HG02840 (cell line): ENCODE results near the gene EFCAB5.
"Not testable (repeated sequence)": the region's sequence is repeated elsewhere in the genome, so short reads cannot be mapped to it uniquely, and the experiment has no call there.

Source experiments
- ATAC-seq: cut with Tn5 transposase; IDR thresholded peaks from one replicate; pipeline ENCODE4 v1.9.1; 2021; ENCODE audit warnings: mild to moderate bottlenecking, moderate library complexity, moderate number of reproducible peaks; ENCODE audit not compliant: unreplicated experiment, low FRiP score

EFCAB5 gene

GRCh38 chr17:30091121-30091670, 149.8 kb downstream of the EFCAB5 start:
- ATAC-seq = no peak

DNA sequence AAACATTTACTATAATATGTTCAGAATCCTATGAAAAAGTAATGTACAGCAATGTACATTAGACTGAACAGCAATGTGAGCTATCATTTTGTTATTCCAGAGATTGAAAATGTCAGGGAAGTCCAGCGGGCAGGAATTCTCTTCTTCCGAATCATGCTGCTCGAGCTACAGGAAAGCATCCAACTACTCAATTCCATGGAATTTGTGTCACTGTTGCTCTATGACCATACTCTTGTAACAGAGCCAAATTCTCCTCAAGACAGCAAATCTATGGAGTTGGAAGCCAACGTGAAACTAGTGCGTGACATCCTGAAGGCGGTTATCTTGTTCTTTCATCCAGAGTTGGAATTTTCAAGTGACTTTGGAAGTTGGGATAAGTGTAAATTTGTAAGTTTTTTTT, 150.3 kb downstream of the EFCAB5 start:
- no peak for ATAC-seq

DNA sequence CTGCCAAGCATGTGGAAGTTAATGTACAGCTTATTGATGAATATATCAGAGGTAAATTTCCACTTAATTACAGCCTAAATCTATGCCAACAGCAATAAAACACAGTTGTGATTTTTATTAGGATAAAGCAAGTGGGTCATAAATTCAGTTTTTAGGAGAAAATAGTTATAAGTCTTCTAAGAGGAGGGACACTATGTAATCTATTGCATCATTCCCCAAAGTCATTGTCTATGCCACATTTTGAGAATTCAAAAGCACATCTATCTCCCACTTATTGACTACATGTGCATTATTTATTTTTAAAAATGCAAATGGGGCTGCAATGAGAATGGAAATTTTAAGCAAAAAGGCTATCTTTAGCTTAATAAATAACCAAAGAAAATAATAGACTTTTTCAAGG, 151.5 kb downstream of the EFCAB5 start:
- ATAC-seq = no peak

DNA sequence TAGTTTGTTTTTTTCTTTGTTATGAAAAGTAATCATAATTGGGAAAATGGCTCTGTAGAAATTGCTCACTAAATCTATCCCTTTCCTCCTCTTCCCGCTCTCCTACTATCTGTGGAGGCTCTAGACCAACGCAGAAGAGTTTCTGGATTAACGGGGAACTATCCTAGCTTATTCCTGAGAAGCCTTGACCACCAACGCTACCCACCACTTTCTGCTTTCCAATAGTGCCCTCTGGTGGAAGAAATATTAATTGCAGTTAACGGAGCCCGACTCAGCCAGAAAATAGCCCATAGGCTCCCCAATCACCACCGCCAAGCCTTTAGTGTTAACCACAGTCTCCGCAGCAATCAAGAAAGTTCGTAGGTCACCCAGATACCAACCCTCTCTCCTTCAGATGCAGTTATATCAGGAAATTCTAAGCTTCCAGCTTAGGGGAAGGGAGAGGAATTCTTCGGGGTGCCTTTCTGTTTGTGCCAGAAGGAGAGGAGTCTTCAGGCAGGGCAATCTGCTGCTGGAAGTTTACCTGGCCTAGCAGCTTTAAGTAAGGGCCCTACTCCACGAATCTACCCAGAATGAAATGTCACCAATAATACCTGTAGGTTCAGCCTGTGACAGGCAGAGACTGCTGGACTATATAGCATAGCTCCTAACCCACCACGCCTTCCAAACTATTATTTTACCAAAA, 152.2 kb downstream of the EFCAB5 start:
- ATAC-seq = no peak

DNA sequence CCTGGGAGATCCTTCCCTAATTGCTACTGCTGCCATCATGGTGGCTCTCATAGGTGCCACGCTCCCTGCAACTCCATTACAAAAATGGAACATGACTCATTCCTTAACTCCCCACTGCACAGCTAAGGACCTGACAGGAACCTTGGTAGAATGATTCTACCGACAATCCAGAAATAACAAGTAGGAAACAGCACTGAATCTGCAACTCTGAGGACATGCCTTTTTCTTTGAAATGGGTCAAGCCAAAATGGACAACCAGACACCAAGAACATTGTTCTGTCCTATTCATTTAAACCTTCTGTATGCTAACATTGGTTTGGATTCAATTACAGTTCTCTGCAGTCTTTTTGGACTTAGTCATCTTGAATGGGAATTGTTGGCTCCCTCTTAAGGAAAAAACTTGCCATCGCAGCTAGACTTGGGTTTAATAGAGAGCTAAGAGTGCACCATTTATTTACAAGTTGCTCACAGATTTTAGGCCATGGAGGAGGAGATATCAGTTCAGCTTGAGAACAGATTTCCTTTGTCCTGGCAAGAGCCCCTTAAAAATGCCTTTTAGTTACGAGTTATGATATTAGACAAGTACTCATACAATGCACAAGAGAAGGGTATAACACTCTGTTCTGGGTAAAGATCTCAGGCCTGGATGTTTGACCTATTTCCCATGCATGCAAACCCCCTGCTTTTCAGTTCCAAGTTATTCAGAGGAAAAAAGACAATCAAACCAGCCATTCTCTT, 154.2 kb downstream of the EFCAB5 start:
- no peak for ATAC-seq

DNA sequence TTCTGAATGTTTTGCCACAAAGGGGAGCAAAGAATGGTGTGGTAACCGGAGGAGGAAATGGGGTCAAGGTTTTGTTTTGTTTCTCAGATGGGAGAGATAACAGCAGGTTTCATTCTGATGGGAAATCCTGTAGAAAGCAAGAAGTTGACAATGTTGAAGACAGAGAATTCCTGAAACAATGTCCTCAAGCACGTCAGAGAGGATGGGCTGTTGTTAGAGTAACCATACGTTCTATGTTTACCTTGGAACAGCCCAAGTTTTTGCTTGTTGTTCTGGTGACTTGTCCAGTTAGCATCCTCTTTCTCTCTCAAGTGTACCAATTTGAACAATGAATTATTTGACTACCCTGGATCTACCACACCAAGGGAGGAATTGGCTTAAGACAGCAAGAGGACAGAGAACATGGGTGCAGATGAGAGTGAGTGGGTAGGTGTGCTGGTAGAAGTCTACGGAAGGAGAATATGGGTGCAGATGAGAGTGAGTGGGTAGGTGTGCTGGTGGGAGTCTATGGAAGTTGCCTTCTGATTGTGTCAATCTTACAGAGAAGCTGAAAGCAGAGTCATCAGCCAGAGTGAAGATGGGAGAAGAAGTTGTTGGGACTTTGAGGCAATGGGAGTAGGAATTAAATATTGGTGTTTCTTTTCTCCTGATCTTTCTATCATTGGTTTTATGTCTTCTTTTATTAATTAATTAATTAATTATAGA, 160.4 kb downstream of the EFCAB5 start:
- no peak for ATAC-seq

DNA sequence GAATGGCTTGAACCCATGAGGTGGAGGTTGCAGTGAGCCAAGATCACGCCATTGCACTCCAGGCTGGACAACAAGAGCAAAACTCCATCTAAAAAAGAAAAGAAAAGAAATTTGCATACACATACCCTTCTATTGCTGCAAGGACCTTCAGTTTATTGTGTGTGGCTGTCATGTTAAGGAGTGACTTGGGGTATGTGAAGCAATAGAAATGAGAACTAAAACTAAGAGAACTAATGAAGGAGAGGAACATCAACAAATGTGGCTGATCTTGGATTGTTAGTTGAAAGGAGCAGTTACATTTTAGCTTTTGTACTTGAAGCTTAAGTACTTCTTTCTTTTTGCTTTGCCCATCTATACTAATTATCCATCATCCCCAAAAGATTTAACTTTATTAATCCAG, 162.5 kb downstream of the EFCAB5 start:
- no peak for ATAC-seq

DNA sequence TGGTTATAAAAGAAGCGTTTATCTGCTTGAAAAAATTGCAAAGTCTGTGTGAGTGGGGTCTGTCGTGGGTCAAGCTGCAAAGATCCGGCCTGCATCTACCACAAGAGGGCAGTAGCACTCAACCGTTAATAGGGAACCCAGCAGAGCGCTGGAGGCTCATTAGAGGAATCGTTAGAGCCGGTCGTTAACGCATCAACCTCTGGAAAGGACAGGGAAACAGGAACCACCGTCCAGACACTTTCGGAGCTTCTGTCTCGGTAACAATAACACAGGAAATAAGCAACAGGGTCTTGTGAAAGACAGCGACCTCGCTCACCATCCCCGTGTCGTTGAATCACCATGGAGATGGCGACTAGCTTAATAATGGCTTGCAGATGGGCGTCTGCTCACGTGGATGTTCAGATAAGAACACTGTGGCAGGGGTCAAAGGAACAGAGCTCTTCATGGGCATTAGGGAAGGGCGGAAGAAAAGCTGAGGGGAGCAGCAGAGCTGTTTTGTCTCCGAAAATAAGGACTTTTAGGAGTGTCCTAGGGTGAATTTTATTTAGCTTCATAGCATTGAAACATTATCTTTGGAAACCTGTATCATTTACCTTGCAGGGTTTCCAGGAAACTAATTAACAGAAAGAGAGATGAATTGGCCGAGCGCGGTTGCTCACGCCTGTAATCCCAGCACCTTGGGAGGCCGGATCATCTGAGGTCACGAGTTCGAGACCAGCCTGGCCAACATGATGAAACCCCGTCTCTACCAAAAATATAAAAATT, 163.3 kb downstream of the EFCAB5 start:
- peak; percentile 67 for ATAC-seq

- ATAC-seq = no peak
Measured at GRCh38 chr17:30112794-30113193, 171.4 kb downstream of the EFCAB5 start.

- ATAC-seq = no peak
Measured at GRCh38 chr17:30113213-30113612, 171.8 kb downstream of the EFCAB5 start.

- no peak for ATAC-seq
Measured at GRCh38 chr17:30116345-30116660, 174.9 kb downstream of the EFCAB5 start.

- ATAC-seq = peak; percentile 76
Measured at GRCh38 chr17:30116661-30117551, 175.5 kb downstream of the EFCAB5 start, which contains the start of gene NSRP1. TSS of gene NSRP1 (plus strand) at chr17:30116816. CDS start at chr17:30116844, 28 bp downstream.

- ATAC-seq = no peak
Measured at GRCh38 chr17:30117675-30118081, 176.2 kb downstream of the EFCAB5 start.

- ATAC-seq = not testable (repeated sequence)
Measured at GRCh38 chr17:30118635-30119034, 177.2 kb downstream of the EFCAB5 start.

GRCh38 chr17:30124273-30124796, 182.9 kb downstream of the EFCAB5 start:
- no peak for ATAC-seq

DNA sequence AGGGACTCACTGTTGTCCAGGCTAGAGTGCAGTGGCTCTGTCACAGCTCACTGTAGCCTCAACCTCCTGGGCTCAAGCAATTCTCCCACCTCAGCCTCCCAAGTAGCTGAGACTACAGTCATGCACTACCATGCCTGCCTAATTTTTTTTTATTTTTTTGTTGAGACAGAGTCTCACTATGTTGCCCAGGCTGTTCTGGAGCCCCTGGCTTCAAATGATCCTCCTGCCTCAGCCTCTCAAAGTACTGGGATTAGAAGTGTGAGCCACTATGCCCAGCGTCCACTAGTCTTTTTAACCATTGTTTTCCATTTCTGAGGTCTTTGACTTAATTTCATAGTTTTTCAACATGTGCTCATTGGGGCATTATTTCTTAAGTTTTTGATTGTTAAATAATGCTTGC, 188.7 kb downstream of the EFCAB5 start:
- ATAC-seq = no peak

DNA sequence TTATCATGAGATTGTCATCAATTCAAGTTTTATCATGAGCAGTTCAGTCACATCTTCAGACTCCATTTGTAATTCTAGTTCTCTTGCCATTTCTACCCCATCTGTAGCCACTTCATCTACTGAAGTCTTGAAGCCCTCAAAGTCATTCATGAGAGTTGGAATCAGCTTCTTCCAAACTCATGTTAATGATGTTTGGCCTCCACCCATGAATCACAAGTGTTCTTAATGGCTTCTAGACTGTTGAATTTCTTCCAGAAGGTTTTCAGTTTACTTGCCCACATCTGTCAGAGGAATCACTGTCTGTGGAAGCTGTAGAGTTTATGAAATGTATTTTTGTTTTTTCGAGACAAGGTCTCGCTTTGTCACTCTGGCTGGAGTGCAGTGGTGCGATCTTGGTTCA, 191.2 kb downstream of the EFCAB5 start:
- no peak for ATAC-seq

DNA sequence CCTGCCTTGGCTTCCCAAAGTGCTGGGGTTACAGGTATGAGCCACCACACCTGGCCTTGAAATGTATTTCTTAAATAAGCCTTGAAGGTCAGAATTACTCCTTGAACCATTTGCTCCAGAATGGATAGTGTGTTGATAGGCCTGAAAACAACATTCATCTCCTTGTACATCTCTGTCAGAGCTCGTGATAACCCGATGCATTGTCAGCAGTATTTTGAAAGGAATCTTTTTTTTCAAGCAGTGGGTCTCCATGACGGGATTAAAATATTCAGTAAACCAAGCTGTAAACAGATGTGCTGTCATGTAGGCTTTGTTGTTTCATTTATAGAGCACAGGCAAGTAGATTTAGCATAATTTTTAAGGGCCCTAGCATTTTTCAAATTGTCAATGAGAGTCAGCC, 191.8 kb downstream of the EFCAB5 start:
- ATAC-seq = no peak

DNA sequence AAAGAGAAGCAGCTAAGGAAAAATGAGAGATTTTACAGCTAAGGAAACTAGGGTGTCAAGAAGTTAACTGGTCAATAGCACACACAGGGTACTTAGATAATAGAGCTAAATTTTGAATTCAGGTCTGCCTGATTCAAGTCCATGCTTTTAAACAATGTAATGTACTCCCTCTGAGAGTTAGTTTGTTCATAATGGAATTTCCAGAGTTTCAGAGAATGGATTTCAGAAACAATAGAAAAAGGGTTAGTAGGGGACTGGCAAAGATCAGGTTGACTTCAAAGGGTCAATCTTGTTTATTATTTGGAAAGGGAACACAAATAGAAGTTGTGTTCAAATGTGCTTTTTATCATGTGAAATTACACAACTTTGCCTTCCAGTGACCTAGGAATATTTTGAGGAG, 193.1 kb downstream of the EFCAB5 start:
- ATAC-seq = no peak
